WERI-Rb-1 (cell line): Measurements from ENCODE around the gene ECPAS.
A peak's percentile ranks its signal among the peaks of the same experiment; 100 is the strongest.

Experiments
- DNase-seq: peaks from one replicate; pipeline ENCODE4 v3.0.0-alpha.2; 2020
- H3K27ac ChIP-seq: fragments of 250-450 bp; sonication (Bioruptor Pico); 2 replicates; pipeline ENCODE4 v1.5.1; 2020; ENCODE audit warnings: mild to moderate bottlenecking, moderate library complexity
- H3K27me3 ChIP-seq: fragments of 250-450 bp; sonication (Bioruptor Pico); 2 replicates; pipeline ENCODE4 v1.5.1; 2021; ENCODE audit warnings: mild to moderate bottlenecking, low read depth, moderate library complexity; ENCODE audit not compliant: insufficient read depth, severe bottlenecking
- H3K36me3 ChIP-seq: fragments of 250-450 bp; sonication (Bioruptor Pico); 2 replicates; pipeline ENCODE4 v1.5.1; 2020; ENCODE audit warnings: mild to moderate bottlenecking, moderate library complexity
- H3K4me3 ChIP-seq: 2 replicates; pipeline ENCODE4 v1.5.1; 2011; ENCODE audit warnings: low read depth, mild to moderate bottlenecking, control low read depth, low read length
- H3K9me3 ChIP-seq: fragments of 250-450 bp; sonication (Bioruptor Pico); 2 replicates; pipeline ENCODE4 v1.5.1; 2021; ENCODE audit warnings: mild to moderate bottlenecking, moderate library complexity; ENCODE audit not compliant: severe bottlenecking
- TF ChIP-seq, protein P1 (sequence below): IDR thresholded peaks from 2 replicates; pipeline ENCODE4 v1.5.1; 2011; ENCODE audit warnings: low read depth, mild to moderate bottlenecking, control low read depth, inconsistent platforms, low read length

Gene ECPAS

DNA sequence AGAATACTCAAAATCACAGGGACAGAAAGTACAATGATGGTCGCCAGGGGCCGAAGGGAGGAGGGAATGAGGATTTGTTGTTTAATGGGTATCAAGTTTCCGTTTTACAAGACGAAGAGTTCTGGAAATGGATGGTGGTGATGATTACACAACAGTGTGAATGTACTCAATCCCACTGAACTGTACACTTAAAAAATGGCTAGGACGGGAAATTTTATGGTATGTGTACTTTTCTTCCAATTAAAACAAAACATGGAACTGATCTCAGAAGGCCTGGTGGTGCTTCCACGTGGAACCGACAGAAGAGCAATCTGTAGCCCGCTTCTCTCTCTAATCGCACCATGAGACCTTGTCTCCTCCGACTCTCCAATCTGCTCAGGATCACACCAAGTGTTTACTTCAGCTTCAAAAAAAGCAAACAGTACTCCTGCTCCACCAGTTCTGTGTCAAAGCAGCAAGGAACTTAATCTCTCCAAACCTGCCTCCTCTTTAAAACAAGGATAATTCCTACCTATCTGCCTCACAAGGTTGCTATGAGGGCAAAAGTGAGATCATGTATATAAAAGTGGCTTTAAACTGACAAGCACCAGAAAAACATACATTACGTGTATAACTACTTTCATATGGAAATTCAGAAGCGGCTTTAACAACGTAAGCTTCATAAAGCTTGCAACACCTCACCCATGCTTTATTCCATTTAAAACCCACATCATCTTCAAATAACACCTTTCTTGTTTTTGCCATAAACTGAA lies 2.1 kb downstream of the ECPAS start:
- no peaks in the 10 kb centered on the region for H3K9me3 ChIP-seq
- H3K36me3 ChIP-seq = no peaks in the 10 kb centered on the region
- H3K4me3 ChIP-seq = peak overlapping the region; percentile 90
- no peaks in the 10 kb centered on the region for H3K27me3 ChIP-seq
- no peak for DNase-seq
- H3K27ac ChIP-seq = peak overlapping the region; percentile 22; the same call in 1 of the 2 replicates
- TF ChIP-seq, protein P1, sequence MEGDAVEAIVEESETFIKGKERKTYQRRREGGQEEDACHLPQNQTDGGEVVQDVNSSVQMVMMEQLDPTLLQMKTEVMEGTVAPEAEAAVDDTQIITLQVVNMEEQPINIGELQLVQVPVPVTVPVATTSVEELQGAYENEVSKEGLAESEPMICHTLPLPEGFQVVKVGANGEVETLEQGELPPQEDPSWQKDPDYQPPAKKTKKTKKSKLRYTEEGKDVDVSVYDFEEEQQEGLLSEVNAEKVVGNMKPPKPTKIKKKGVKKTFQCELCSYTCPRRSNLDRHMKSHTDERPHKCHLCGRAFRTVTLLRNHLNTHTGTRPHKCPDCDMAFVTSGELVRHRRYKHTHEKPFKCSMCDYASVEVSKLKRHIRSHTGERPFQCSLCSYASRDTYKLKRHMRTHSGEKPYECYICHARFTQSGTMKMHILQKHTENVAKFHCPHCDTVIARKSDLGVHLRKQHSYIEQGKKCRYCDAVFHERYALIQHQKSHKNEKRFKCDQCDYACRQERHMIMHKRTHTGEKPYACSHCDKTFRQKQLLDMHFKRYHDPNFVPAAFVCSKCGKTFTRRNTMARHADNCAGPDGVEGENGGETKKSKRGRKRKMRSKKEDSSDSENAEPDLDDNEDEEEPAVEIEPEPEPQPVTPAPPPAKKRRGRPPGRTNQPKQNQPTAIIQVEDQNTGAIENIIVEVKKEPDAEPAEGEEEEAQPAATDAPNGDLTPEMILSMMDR = no peak

DNA sequence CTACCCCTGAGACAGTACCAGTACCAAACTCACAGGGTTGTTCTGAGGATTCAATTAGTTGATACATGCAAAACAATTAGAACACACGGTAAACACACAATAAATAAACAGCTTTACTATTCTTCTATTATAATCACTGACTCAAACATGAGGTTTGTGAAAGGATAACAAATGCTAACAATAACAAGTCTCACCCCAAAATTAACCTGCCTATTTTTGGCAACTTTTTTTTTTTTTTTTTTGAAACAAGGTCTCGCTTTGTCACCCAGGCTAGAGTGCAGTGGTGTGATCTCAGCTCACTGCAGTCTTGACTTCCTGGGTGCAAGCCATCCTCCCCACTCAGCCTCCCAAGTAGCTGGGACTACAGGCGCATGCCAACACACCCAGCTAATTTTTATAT lies 6.5 kb downstream of the ECPAS start:
- Histone ChIP-seq H3K9me3 (no peaks in the 10 kb centered on the region), H3K36me3 (no peaks in the 10 kb centered on the region), H3K27me3 (no peaks in the 10 kb centered on the region), H3K4me3 (no peak overlapping the region), H3K27ac (no peak overlapping the region)
- DNase-seq = no peak
- TF ChIP-seq, protein P1 = no peak

DNA sequence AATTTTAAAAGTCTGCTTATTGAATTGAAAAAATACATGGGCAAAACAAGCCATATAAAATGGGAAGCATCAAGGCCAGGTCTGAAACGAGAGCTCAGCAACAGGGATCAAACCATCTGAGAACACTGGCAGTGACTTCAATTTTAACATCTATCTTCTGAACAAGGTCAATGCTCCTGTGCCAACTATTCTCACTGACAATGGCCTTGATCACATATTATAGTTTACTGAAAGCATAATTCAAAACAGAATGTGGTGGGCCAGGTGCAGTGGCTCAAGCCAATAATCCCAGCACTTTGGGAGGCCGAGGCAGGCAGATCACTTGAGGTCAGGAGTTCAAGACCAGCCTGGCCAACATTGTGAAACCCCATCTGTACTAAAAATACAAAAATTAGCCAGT lies 9.0 kb downstream of the ECPAS start:
- Histone ChIP-seq H3K27me3 (no peaks in the 10 kb centered on the region), H3K27ac (no peak overlapping the region), H3K4me3 (no peak overlapping the region), H3K36me3 (no peaks in the 10 kb centered on the region), H3K9me3 (no peaks in the 10 kb centered on the region)
- DNase-seq = no peak
- TF ChIP-seq, protein P1 = no peak

DNA sequence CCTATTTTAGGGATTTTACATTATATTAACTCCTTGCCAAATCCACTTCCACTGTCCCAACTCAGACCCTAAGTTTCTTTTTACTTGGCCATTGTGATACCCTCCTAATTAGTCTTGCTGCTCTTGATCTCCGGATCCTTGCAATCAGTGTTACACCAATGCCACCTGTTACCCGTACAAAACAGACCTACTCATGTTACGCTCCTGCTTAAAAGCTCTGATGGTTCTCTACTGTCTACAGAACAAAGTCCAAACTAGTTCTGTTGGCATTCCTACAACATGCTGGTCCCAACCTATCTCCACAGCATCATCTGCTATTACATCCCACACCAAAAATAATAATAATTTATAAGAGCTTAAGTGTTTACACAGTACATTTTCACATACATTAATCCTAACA lies 9.8 kb downstream of the ECPAS start:
- no peak overlapping the region for H3K4me3 ChIP-seq
- TF ChIP-seq, protein P1 = no peak
- H3K27me3 ChIP-seq = no peaks in the 10 kb centered on the region
- H3K27ac ChIP-seq = no peak overlapping the region
- no peaks in the 10 kb centered on the region for H3K9me3 ChIP-seq
- no peak for DNase-seq
- no peaks in the 10 kb centered on the region for H3K36me3 ChIP-seq

DNA sequence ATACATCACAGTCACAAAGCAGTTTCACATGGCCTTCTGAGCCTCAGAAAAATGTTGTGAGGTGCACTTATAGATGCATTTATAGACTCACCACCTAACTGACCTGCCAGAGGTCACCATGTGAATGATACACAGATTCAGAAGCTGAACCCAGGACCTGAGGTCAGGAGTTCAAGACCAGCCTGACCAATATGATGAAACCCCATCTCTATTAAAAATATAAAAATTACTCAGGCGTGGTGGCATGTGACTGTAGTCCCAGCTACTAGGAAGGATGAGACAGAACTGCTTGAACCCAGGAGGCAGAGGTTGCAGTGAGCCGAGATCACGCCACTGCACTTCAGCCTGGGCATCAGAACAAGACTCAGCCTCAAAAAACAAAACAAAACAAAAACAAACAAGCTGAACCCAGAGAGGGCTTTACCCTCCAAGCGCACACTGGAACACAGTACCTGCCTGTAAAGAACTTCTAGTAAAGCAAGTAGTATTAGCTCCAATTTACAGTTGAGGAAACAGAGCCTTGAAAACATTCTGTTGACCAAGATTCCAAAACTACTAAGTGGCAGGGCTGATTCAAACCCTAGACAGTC lies 16.3 kb downstream of the ECPAS start:
- DNase-seq = no peak
- Histone ChIP-seq H3K4me3 (no peak overlapping the region), H3K9me3 (no peaks in the 10 kb centered on the region), H3K27ac (no peak overlapping the region), H3K27me3 (no peaks in the 10 kb centered on the region), H3K36me3 (no peaks in the 10 kb centered on the region)
- TF ChIP-seq, protein P1 = no peak
